ENCODE results near the gene HOMER3.

DNA sequence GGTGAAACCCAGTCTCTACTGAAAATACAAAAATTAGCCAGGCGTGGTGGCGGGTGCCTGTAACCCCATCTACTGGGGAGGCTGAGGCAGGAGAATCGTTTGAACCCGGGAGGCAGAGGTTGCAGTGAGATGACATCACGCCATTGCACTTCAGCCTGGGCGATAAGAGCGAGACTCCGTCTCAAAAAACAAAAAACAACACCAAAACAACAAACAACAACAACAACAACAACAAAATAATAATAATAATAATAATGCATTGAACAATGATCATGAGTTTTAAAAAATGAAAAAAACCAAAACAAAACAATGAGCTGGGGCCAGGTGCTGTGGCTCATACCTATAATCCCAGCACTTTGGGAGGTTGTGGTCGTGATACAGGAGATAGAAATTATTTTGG lies 23.1 kb upstream of the HOMER3 start:
- TF ChIP-seq CTCF (conservative IDR thresholded peaks at IDR 0.05 in 1 of 2, IDR thresholded peaks at IDR 0.05 in 1 of 2; ENCODE audit: low read depth in 1 of 2, low read length in 2 of 2) (no peak), EZH2 (IDR thresholded peaks at IDR 0.05; ENCODE audit: low read length, missing control alignments) (no peak)
